ENCODE measurements around the gene MRPS14.
"Not testable (repeated sequence)": the region's sequence is repeated elsewhere in the genome, so short reads cannot be mapped to it uniquely, and the experiment has no call there.

The MRPS14 gene

DNA sequence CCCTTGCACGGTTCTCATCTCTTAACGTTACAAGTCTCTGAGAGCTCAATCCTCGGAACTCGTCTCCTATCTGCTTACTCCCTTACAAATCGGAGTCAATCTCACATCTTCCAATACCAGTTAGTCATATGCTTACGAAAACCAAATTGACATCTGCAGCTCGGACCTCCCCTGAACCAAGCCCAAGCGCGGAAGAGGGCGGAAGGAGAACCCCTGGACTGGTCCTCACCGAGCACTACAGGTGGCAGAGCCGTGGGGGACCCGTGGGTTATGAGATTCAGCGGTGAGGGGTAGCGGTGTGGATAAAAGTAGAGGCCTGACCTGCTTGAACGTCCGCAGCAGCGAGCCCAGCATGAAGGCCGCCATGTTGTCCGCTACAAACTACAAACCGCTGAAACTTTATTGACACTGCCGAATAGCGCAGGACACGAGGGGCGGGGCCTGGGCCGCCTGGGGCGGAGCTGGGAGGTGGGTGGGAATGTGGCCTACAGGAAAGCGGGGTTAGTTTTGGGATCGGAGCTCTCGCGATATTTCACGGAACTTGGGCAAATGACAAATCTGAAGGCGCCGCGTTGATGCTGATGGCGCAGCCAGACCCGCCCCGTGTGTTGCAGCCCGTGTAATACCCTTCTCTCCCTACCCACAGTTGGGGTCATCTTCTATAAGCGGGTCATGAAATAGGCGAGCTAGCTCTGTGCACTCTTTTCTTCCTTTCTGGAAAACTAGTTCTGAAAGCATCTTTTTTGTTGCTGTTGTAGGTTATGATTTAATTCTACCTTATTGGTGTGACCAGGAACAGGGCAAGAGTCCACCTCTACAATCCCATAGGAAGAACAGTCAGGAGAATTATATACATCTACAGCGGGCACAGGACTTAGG lies at the start of gene MRPS14:
Gene MRPS14 (minus strand): TSS at position 383 of the 879 bp plus-strand sequence. CDS start 17 bp downstream, at position 366.
- peak; percentile 98 to 99 for DNase-seq

DNA sequence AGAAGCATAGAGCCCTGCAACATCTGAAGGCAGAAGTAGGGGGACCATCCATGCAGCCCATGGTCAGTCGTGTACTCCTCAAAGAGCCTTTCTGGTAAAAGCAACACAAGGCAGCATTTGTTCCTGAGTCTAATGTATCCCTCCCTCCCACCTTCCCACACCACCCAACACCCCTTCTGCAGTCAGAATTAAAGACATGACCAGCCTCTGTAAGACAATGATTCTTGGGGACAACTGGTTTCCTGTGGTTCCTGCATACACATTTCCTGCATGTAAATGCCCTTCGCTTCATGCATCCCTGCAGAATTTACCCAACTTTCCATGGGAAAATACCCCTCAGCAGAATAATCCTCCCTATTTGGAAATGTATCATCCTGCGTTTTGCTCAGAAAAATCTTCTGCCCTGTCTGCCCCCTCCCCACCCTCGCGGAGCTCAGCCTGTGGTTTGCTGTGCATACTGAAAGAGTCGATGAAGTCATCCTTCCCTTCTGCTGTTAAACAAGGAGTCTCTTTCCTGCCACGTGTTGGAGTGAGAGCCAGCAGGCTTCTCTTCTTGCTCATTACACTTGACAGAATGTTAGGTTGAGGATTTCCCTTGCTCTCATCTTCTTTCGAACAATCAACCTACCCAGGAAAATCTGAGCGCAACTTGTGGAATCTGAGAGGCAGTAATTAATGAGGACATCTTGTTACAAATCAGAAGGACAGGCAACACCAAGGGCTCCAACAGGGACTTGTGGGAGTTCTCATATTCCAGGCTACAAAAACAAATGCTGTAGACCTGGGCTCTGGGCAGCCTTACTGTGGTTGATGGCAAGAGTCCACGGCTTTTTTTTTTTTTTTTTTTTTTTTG lies 49.1 kb upstream of the MRPS14 start:
- DNase-seq, result no peak

DNA sequence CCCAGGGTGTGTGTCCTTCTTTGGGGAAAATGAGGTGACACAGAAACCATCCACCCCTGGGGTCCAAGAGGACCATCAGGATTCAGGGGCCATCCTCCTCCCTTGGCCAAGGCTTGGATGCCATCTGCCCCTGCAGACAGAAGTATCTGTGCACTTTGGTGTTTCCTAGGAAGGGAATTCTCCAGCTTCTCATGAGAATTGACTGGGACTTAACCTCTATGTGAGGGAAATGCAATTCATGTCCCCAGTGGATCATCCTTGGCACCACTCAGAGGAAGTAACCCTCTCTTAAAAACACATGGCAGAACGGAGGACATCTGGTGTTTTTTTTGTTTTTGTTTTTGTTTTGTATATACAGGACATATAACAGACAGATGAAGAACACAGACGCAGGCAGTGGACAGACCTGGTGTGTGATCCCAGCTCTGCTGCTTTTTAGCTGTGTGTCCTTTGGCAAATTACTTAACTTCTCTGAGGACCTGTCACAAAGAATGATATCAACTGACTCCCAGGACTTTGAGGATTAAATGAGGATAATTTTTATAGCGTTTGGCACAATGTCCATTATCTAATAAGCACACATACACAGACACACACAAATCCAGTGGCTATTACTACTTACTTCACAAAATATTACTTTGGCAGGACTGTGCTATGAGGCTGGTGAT lies 48.2 kb upstream of the MRPS14 start:
- no peak for DNase-seq

DNA sequence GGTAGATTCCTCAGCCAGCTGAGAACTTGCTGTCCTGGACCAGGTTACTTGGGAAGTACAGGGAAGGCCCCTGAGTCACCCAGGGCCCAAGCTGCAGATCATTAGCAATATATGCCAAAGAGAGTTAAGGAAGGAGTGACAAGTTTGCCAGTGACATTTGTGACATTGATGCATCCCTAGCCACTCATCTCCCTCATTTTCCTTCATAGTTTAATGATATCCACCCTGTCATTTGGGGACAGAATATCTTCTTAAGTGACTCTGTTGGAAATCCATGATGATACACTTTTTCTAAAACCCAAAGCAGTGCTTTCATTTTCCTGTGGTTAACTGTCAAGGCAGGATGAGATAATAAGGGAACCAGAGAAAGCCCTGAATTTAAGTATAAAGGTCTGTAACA lies 47.6 kb upstream of the MRPS14 start:
- DNase-seq, result no peak

DNA sequence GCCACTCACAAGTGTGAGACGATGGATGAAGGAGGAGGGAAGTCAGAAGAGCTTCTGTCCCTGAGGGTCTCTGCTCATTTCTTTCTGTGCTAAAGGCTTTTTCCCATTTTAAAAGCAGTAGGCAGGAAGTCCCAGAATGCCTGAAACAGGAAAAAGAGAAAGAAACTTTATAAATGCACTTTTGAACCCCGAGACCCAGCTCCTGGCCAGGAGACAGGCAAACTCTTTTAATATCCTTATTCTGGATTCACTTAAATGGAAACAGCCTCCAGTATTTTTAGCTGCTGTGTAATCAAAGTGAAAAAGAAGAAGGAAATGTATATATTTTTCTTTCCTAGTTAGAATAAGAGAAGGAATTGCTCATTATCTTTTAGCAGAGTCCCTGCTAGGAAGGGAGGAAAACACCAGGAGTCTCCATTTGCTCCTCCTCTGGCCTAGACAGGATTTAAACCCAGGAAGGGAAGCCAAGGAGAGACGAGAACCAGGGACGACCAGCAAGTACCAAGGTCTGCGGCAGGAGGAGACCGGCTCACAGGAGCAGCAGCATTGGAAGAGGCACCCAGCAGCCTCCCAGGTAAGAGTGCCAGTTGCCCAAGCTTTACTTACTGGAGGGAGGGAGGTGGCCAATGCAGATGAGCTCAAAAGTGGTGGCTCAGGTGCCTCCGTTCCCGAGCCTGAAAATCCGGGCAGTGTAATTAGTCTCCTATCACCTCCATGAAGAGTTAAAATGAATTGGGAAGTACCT lies 44.3 kb upstream of the MRPS14 start, which contains the start of gene TNN:
Gene TNN (plus strand): TSS at position 472 of the 745 bp plus-strand sequence. CDS start 9,586 bp downstream, outside the sequence.
- DNase-seq, result no peak

DNA sequence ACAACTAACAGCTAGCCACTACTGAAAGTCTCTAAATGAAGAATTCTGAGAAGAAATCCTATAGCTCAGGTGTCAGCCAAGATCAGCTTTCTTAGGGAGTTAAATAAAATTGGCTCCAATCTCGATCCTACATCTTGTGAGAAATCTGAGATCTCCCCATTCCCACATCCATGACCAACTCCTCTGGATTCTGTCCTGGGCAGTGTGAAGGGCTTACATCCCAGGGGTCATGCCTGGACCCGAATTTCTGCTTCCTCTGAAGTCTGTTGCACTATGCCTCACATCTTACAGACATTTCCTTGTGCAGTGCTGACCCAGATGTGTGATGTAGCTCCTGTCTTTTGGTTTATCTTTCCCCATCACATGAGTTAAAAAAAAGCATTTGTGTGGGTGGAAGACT lies 39.6 kb upstream of the MRPS14 start:
- no peak for DNase-seq

DNA sequence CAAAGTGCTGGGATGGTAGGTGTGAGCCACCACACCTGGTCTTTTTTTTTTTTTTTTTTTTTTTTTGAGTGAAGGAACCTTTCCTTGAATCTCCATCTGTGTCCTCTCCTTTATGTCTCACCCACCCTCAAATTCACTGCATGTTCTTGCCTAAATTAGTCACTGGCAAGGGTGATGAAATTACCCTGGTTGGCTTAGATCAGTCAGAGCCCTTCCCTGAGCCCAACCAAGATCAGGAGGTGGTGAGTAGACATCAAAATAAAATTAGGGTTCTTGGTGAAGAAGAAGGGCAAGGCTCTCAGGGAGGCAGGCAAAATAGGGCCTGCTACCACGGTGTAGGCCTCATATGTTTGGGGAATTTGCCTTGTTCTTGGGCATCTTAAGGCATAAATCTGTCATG lies 39.1 kb upstream of the MRPS14 start:
- DNase-seq, result no peak

DNA sequence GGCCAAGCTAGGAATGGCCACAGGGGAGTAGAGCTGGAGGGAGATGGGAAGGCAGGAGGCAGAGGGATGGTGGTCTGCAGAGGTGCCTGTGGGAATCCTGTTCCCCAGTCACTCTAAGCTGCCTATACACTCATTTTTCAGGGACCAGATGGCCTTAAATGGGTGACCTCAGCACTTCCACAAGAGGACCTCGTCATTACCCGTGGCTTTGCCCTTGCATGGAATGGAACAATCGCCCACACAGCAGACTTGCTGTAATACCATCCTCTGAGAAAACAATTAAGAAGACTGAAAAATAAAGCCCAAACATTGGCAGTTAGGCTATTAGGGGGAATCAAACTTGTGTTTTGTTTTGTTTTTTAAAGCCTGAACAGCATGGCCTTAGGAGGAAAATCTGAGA lies 31.5 kb upstream of the MRPS14 start:
- no peak for DNase-seq

DNA sequence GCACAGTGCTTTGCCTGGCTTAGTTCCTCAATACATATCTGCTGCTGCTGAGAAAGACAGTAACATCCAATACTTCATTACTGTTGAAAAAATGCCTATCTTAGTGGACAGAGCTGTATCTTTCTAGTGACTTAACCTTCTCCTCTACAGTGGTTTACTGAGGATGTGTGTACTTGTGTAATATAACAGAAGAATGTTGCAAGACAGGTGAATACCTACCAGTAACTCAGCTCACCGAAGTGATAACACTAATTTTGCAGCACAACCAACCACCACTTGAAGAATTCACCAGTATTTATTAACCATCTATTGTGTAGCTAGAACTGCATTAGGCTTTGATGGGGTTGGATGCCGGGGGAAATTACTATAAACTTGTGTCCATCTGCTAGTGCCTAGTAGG lies 27.8 kb upstream of the MRPS14 start:
- no peak for DNase-seq

DNA sequence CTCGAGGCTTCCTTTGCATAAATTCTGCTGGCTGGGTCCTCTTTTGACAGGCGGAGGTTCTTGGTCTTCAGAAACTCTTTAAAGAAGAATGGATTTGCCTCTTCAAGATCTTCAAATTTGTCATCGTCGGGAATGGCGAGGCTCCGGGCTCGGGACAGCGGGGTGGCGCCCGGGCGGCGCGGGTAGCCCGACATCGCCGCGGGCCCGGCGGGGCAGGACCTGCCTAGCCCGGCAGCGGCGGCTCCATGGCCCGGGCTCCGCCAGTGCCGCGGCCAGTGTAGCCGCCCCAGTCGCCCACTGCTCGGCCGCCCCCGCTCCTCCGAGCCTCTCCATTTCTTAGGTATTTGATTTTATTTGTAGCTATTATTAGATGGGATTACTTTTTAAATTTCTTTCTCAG lies 22.3 kb upstream of the MRPS14 start:
- no peak for DNase-seq

DNA sequence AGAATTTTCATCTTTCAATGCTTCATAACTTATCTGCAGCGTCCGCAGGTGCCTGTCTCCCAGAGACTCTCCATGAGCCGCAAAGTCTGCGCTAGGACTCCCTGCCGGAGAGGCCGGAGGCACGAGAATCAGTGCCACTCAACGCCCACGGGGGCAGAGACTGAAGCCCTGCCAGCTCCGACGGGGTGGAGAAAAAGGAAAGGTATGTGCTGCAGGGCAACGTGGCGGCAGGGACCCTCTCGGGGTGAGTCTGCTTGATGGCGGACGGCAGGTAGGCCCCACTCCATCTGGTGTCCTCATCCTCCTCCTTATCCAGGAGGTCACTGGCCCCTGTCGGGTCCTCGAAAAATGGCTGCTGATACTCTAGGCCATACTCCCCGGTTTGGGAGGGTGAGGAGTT lies 21.9 kb upstream of the MRPS14 start:
- DNase-seq, result no peak

DNA sequence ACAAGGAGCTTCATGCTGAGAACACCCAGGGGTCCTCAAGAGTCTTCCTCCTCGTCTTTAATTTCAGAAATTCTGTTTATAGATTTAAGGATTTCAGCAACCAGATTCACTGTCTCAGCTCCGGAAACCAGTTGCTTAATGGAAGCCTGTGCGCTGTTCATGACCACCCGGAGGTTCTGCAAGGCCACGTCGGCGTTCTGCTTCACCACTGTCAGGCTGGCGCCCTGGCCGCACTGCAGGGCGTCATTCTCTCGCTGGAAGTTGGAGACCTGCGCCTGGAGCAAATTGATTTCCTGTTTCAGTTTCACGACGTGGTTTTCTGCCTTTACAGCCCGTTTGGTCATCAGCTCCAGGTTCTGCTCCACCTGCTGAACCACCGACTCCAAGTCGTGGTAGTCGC lies 21.4 kb upstream of the MRPS14 start:
- not testable (repeated sequence) for DNase-seq

DNA sequence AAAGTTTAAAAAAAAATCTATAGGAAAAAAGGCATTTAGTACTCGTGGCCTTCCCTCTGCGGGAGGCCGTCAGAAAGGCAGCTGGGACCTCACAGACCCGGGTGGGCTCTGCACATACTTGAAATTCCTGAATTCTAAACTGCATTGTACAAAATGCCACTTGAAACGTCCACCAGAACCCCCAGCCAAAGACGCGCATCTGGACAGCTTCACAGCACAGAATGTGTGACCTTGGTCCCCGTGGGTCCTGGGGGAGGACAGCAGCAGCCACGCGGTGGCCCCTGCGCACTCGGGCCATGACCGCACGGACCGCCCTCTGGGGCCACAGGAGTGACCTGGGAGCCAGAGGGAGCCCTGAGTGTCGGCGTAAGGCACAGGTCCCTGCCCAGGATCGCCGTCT lies 20.6 kb upstream of the MRPS14 start:
- DNase-seq, result no peak

DNA sequence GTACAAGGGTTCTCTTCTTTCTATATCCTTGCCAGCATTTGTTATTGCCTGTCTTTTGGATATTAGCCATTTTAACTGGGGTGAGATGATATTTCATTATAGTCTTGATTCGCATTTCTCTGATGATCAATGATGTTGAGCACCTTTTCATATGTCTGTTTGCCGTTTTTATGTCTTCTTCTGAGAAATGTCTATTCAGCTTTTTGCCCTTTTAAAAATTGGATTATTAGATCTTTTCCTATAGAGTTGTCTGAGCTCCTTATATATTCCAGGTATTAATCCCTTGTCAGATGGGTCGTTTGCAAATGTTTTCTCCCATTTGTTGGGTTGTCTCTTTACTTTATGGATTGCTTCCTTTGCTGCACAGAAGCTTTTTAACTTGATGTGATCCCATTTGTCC lies 19.4 kb upstream of the MRPS14 start:
- DNase-seq, result no peak

DNA sequence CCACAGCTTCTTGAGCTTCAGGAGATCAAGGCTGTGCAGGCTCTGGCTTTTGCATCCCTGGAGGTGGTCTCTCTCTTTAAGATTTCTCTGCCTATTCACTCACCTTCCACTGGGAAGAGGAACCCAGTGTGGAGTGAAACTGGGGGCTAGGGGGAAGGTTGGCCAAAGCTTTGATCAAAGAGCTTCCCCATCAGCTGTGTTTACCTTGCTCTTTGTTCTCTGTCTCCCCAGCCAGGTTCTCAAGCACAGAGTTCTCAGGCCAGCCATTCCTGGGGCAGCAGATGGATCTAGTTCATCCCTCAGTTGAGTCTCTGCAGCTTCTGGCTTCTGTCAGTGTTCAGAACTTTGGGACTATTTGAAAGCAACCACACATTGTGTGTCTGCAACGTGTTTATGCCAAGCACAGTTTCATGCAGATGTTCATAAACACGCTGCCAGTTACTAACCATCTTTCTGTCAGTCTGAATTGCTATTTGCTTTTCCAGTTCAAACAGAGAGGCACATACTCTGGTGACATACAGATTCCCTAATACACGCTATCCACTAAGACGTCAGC lies 17.2 kb upstream of the MRPS14 start:
- DNase-seq, result no peak

DNA sequence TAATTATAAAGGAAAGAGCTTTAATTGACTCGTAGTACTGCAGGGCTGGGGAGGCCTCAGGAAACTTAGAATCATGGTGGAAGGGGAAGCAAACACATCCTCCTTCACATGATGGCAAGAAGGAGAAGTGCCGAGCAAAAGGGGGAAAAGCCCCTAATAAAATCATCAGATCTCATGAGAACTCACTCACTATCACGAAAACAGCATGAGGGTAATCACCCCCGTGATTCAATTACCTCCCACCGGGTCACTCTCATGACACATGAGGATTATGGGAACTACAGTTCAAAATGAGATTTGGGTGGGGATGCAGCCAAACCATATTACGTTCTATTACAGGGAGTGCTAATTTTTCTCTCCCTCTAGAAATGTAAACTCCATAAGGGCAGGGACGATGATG lies 14.2 kb upstream of the MRPS14 start:
- no peak for DNase-seq

DNA sequence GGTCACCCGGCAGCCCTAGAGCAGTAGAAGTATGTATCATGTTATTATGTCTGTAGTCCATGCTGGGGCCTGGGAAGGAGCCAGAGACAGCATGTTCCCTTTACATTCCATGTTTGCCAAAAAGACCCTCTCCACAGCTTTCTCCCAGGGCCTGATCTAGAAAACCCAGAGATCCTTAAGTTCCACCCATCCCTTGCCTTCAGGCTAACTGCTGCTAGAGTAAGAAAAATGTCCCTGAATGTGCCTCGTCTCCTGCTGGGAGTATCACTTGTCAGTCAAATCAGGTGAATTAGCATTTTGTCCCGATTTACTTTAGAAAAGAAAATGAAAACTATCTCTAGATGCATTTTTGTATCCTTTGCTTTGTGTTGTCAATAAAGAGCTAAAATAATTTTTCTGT lies 13.3 kb upstream of the MRPS14 start:
- DNase-seq, result no peak

DNA sequence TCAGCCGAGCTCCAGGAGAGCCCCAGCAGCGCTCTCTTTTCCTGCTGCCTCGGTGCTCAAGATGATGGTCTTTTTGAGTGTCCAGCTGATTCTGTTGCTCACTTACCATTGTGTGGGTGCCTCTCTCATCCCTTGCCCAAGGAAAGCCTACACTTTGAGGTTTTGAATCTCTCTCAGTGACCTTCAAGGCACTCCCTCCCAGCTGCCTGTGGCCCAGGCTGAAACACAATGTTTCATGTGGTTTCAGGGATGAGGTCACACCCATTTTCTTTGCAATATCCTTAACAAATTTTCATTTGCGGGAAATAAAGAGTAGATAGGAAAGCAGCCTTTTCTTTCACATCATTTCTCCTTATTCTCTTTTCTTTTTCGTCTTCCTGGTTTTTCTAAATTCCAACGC lies 12.6 kb upstream of the MRPS14 start:
- no peak for DNase-seq

DNA sequence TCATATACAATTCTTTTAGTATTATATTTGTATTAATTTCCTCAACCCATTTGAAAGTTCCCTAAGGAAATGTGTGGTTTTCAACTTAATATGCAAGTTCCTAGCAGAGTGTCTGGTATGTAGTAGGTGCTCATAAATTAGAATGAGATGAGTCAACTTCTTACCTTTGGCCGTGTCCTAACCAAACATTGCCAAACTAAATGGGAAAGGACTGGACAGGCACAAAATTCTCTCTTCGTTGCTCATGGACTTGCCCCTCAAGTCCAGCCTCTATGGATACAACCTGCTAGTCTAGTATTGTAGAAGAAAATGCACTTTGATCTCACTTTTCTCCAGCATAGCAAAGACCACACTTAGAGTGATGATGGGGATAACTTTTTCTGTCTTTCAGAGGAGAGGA lies 11.6 kb upstream of the MRPS14 start:
- DNase-seq, result no peak

DNA sequence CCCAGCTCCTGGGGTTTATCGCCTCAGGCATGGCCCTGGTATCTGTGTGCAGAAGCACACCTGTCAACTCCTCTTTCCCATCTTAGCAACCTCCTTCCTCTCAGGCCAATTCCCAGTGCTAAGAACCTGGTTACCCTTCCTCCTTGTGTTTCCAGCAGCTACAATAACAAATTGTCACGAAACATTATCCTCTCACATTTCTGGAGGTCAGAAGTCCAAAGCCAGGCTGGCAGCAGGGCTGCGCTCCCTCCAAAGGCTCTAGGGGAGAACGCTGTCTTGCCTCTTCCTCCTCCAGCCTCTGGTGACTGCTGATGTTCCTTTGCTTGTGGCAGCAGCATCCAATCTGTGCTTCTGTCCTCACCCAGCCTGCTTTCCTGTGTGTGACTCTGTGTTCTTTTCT lies 10.7 kb upstream of the MRPS14 start:
- DNase-seq, result no peak

DNA sequence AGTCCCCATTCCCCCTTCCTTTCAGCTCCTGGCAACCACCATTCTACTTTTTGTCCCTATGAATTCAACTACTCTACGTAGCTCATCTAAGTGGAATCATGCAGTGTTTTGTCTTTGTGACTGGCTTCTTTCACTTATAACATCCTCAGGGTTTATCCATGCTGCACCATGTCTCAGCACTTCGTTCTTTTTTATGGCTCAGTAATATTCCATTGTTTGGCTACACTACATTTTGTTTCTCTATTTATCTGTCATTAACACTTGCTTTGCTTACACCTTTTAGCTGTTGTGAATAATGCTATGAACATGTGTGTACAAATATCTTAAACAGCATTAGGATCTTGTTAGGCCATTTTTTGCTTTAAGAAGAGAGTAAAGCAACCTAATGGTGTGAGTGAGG lies 1.5 kb upstream of the MRPS14 start:
- no peak for DNase-seq

DNA sequence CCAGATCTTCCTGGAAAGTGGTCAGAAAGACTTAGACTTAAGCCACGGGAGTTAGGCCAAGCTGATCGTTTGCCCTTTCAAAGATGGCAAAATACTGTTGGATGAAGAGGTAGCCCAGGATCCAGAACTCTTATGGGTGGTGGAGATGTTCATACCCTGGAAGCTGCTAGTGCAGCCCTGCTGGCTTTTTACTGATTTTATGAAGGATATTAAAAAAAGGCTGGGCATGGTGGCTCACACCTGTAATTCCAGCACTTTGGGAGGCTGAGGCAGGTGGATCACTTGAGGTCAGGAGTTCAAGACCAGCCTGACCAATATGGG lies 657 bp upstream of the MRPS14 start:
- not testable (repeated sequence) for DNase-seq

DNA sequence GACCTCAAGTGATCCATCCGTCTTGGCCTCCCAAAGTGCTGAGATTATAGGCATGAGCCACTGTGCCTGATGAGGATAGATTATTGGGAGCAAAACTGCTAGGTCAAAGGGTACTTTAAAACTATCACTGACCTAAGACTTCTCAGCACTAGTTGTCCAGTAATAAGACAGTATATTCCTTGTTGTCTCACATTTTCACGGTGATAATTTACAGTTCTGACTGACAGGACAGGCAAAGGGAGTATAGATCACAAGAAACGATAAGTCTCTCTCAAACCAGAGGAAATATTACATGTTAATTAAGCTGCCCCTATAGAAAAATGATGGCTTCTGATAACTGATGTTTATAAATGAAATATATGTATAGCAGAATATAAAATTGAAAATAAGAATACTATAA lies 3.7 kb downstream of the MRPS14 start:
- DNase-seq, result no peak
